Dermis microvascular lymphatic vessel endothelial cell (primary cell): ENCODE results near the gene PBRM1. TPM values are rescaled to one million over a fixed set of nuclear protein-coding genes. Genes with fewer than 3 reads are reported as not detected.

Experiments used
- DNase-seq, 2 donors: peaks; one replicate each; pipeline versions ENCODE4 v3.0.0 to v3.0.0-alpha.2; 2010; ENCODE audit warnings: low read depth in 2 of 2
- total RNA-seq: library from RNA; depleted of rRNA; stranded (reverse); fragments of >200 nt; gene quantifications from 2 replicates; pipeline ENCODE4 v1.2.1, GENCODE V29; 2014

PBRM1 gene
- total RNA-seq, 1 donor from 2014 or later: 51.9 TPM

- peak; percentile 54 to 96 for DNase-seq
These were observed 14.8 kb downstream of the PBRM1 start for GRCh38 chr3:52670621-52671521.

GRCh38 chr3:52663098-52663497, 22.6 kb downstream of the PBRM1 start:
- no peak for DNase-seq

DNA sequence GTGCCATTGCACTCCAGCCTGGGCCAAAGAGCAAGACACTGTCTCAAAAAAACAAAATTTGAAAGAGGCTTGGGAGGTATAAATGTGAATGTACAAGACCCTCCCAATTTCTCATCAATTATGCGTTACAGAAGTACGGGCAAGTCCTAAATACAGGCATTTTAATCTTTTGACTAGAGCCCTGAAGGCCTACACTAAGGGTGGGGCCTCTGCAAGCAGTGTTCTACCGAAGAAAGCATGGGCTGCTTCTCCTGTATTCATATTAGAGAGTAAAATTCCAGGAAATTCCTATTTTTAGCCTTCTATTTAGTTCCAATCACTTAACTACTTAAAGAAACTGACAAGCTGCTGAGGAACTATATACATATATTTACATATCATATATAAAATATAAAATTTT, 25.7 kb downstream of the PBRM1 start:
- DNase-seq: no peak

- DNase-seq: no peak
These were observed 29.8 kb downstream of the PBRM1 start for GRCh38 chr3:52655895-52656294.

GRCh38 chr3:52651592-52651991, 34.1 kb downstream of the PBRM1 start:
- DNase-seq: no peak

GRCh38 chr3:52650439-52650838, 35.3 kb downstream of the PBRM1 start:
- no peak for DNase-seq

DNA sequence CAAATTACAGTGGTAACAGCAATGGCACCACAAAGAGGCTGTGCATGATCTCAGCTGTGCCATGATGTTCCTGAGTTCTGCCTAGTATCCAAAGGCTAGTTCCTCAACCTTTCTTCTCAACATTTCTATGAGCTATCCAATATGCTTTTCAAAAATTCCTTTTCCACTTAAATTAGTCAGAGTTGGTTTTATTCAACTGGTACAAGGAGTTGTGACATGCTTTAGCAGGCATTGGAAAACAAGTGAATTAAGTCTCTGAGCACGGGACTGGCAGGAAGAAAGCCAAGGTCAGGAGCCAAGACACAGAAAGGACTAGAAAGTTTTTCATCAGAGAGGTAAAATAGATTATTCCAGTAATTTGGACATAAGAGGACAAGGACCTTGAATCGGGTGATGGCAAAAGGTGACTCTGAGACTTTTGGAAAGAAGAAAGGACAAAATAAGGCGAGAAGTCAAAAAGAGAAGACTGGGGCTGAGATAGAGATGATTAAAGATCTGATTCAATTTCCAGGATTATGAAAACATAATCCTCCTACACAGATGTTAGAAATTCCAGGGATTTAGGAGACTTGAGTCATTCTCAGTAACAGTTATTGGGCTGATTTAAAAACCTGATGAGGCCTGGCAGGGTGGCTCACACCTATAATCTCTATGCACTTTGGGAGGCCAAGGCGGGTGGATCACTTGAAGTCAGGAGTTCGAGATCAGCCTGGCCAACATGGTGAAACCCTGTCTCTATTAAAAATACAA, 36.1 kb downstream of the PBRM1 start:
- DNase-seq: no peak

GRCh38 chr3:52645549-52645948, 40.2 kb downstream of the PBRM1 start:
- DNase-seq: no peak

DNA sequence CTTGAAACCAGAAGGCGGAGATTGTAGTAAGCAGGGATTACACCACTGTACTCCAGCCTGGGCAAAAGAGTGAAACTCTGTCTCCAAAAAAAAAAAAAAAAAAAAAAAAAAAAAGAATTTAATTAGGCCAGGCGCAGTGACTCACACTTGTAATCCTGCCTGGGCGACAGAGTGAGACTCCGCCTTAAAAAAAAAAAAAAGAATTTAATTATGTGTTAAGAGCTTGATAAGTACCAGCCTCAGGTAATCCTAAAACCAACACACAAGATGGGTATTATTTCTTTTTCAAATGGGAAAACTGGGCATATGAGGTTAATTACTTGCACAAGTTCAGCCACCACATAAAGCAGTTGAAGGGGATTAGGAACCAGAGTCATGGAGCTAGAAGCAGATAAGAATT, 49.0 kb downstream of the PBRM1 start:
- no peak for DNase-seq

- no peak for DNase-seq
These were observed 51.9 kb downstream of the PBRM1 start for GRCh38 chr3:52633786-52634185.

DNA sequence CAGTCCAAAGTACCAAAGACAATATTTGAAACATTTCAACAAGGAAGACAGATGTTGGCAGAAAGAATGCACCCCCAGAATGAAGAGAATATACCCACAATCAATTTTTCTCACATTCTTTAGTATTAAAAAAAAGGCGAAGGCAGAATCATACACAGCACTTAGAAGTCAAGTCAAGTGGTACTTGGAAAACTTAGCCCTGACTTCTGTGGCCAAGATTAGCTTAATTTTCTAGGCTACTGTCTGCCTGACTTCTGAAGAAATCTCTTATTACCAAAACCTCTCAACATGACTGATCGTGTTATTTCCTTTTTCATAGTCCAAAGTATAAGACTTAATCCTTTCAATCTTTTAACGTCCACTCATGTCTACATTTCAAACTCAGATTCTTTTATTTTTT, 60.7 kb downstream of the PBRM1 start:
- DNase-seq: no peak

GRCh38 chr3:52623234-52623792, 62.4 kb downstream of the PBRM1 start:
- DNase-seq: no peak

DNA sequence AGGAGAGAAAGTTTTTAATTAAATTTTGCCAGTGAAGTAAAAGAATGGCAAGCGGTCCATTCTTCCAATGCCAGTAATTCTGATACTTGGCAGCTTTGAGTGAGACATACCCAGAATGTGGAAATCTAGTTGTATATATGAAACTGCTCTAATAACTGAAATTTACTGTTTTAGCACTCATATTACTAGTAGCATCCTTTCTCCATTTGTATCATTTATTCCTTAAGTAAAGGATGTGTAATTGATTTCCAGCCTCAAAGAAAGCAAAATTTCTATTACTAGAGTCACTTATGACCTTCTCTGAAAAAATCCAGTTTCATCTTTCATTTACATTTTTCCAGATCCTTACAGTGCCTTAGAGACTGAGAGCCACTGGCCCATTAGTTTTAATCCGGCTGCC, 65.1 kb downstream of the PBRM1 start:
- DNase-seq: no peak

DNA sequence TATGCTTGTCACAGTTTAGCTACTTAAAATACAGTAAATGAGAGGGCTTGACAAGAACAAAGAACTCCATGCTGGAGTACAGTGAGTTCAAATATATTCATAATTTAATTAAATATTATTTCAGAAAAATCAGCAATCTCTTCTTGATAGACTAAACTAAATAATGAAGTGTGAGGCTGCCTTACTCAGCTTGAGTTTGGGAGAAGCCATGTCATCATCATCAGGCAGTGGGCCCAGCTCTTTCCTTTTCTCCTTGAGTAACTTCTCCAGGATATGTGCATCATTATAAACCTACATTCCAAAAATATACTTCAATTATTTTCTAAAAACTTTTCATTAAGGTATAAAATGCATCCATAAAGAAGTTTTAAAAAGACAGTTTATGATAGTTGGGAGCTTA, 70.5 kb downstream of the PBRM1 start:
- no peak for DNase-seq

DNA sequence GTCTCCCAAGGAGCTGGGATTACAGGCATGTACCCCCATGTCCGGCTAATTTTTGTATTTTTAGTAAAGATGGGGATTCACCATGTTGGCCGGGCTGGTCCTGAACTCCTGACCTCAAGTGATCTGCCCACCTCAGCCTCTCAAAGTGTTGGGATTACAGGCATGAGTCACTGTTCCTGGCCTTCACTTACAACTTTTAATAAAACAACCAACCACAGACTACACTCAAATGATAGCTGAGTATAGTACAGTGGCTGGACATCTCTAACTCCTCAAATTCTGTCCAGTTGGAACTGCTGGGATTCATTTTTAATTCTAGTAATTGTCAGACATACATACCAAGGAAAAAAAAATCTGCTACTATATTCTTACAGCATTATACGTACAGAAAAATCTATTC, 71.0 kb downstream of the PBRM1 start:
- DNase-seq: no peak

- no peak for DNase-seq
These were observed 76.3 kb downstream of the PBRM1 start for GRCh38 chr3:52609316-52609815.

- DNase-seq: no peak
These were observed 77.4 kb downstream of the PBRM1 start for GRCh38 chr3:52608337-52608736.

GRCh38 chr3:52606373-52607085, 79.2 kb downstream of the PBRM1 start:
- DNase-seq: peak; percentile 74 to 86

- no peak for DNase-seq
These were observed 85.5 kb downstream of the PBRM1 start for GRCh38 chr3:52600258-52600657.

DNA sequence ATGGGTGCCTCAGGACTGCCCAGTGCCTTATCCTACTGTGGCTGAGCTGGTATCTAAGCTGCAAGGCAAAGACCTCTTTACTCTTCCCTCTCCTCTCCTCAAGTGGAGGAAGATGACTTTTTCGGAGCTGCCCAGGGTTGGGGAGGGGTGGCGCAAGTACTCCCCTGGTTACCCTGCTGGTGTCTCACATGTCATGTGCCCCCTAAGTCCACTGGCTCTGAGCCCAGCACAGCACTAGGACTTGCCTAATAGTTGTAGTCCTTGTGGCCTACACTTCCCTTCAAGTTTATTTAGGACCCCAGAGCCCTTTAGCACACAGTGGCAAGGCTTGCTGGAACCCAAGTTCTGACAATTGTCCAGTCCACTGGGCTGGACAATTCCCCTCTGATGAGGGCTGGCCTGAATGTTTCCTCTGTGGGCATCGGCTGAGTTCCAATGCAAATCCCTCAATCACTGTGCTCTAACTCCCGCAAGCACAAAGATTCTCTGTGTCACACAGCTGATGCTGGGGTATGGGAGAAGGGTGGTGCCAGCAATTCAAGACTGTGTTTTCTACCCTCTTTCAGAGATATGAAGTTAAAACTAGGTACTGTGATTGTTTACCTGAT, 89.0 kb downstream of the PBRM1 start:
- DNase-seq: no peak

GRCh38 chr3:52593103-52593502, 92.6 kb downstream of the PBRM1 start:
- no peak for DNase-seq
